H1 (cell line): ENCODE results near the gene PPP3R2. TPM values are rescaled to one million over a fixed set of nuclear protein-coding genes. Genes with fewer than 3 reads are reported as not detected.

Source experiments
- CREB1 ChIP-seq: IDR thresholded peaks from 2 replicates; pipeline ENCODE4 v1.6.1; 2012; ENCODE audit warnings: inconsistent platforms
- HDAC2 ChIP-seq, 2 experiments: fragments of 300-600 bp in 1 of 2; sonication (generic) in 1 of 2; IDR thresholded peaks; 2 replicates each; pipeline ENCODE4 v1.6.1; 2011 to 2012; ENCODE audit warnings: low read depth in 2 of 2, low read length in 2 of 2, mild to moderate bottlenecking in 2 of 2, moderate library complexity in 2 of 2, borderline replicate concordance in 1 of 2, inconsistent platforms in 1 of 2
- POLR2AphosphoS5 ChIP-seq: IDR thresholded peaks from 2 replicates; pipeline ENCODE4 v1.6.1; 2011; ENCODE audit warnings: low read depth, low read length
- POU5F1 ChIP-seq: IDR thresholded peaks from 2 replicates; pipeline ENCODE4 v1.6.1; 2011; ENCODE audit warnings: low read depth, mild to moderate bottlenecking, low read length, moderate library complexity
- SAP30 ChIP-seq: fragments of 300-600 bp; sonication (generic); IDR thresholded peaks from 2 replicates; pipeline ENCODE4 v1.7.1; 2012; ENCODE audit warnings: low read length, moderate library complexity, mild to moderate bottlenecking, inconsistent platforms; ENCODE audit not compliant: insufficient read depth, insufficient replicate concordance
- polyA plus RNA-seq, 7 experiments: library from polyadenylated mRNA; depleted of rRNA in 3 of 7; stranded (reverse) in 5 of 7; unstranded in 2 of 7; fragments of >200 nt in 5 of 7; fragments of 200-250 nt in 2 of 7; gene quantifications; 1 replicate in 5 of 7; 2 replicates in 1 of 7; 4 replicates in 1 of 7; pipeline versions ENCODE4 v1.2.1 to v1.2.3, GENCODE V29; 2011 to 2013; ENCODE audit warnings: missing spikeins in 2 of 7, mixed read lengths in 2 of 7
- total RNA-seq: library from RNA; stranded (reverse); fragmentation: NEBNext Ultra II Directional; extraction: Animal tissue kit (Norgen Biotek cat#: 25700); gene quantifications from 2 replicates; pipeline ENCODE4 v1.2.1, GENCODE V29; 2021
- TF ChIP-seq, protein P1 (sequence below): fragments of 300-600 bp; sonication (generic); IDR thresholded peaks from 2 replicates; pipeline ENCODE4 v1.7.1; 2012; ENCODE audit warnings: low read length, moderate library complexity, mild to moderate bottlenecking, inconsistent platforms; ENCODE audit not compliant: insufficient replicate concordance
- TF ChIP-seq, protein P2 (sequence below): IDR thresholded peaks from 2 replicates; pipeline ENCODE4 v1.6.1; 2011; ENCODE audit warnings: low read length, improper control_type of control experiment
- TF ChIP-seq, protein P3 (sequence below), 3 experiments: IDR thresholded peaks; 1 replicate in 2 of 3; 2 replicates in 1 of 3; pipeline versions ENCODE4 v1.5.1 to v1.6.1; 2011; ENCODE audit warnings: low read length in 3 of 3, mild to moderate bottlenecking in 3 of 3, inconsistent platforms in 2 of 3, low read depth in 1 of 3, moderate library complexity in 1 of 3; ENCODE audit not compliant: insufficient read depth in 1 of 3; ENCODE audit errors: control extremely low read depth in 1 of 3

The PPP3R2 gene
- total and polyA plus RNA-seq, 2 of the 8 experiments (the other 6 are each of a cell fraction or from before 2014, with no cell fraction given): not detected

DNA sequence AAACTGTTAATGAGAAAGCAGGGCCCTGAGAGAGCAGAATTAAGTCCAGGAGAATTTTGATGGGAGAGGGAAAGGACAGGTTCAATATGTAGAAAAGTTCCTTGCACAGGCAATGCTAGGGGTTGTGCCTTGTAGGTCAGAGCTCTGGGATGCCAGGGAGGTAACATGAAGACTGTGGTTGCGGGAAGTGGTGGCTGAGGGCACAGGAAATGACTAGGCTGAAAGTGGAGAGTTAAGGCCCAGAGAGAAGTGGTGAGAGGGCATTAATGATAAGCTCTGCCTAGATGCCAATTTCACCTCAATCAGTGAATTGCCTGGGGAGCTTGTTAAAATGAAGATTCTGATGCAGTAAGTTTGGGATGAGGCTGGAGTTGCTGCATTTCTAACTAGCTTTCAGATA lies 31.5 kb upstream of the PPP3R2 start (continued):
- TF ChIP-seq, protein P1, sequence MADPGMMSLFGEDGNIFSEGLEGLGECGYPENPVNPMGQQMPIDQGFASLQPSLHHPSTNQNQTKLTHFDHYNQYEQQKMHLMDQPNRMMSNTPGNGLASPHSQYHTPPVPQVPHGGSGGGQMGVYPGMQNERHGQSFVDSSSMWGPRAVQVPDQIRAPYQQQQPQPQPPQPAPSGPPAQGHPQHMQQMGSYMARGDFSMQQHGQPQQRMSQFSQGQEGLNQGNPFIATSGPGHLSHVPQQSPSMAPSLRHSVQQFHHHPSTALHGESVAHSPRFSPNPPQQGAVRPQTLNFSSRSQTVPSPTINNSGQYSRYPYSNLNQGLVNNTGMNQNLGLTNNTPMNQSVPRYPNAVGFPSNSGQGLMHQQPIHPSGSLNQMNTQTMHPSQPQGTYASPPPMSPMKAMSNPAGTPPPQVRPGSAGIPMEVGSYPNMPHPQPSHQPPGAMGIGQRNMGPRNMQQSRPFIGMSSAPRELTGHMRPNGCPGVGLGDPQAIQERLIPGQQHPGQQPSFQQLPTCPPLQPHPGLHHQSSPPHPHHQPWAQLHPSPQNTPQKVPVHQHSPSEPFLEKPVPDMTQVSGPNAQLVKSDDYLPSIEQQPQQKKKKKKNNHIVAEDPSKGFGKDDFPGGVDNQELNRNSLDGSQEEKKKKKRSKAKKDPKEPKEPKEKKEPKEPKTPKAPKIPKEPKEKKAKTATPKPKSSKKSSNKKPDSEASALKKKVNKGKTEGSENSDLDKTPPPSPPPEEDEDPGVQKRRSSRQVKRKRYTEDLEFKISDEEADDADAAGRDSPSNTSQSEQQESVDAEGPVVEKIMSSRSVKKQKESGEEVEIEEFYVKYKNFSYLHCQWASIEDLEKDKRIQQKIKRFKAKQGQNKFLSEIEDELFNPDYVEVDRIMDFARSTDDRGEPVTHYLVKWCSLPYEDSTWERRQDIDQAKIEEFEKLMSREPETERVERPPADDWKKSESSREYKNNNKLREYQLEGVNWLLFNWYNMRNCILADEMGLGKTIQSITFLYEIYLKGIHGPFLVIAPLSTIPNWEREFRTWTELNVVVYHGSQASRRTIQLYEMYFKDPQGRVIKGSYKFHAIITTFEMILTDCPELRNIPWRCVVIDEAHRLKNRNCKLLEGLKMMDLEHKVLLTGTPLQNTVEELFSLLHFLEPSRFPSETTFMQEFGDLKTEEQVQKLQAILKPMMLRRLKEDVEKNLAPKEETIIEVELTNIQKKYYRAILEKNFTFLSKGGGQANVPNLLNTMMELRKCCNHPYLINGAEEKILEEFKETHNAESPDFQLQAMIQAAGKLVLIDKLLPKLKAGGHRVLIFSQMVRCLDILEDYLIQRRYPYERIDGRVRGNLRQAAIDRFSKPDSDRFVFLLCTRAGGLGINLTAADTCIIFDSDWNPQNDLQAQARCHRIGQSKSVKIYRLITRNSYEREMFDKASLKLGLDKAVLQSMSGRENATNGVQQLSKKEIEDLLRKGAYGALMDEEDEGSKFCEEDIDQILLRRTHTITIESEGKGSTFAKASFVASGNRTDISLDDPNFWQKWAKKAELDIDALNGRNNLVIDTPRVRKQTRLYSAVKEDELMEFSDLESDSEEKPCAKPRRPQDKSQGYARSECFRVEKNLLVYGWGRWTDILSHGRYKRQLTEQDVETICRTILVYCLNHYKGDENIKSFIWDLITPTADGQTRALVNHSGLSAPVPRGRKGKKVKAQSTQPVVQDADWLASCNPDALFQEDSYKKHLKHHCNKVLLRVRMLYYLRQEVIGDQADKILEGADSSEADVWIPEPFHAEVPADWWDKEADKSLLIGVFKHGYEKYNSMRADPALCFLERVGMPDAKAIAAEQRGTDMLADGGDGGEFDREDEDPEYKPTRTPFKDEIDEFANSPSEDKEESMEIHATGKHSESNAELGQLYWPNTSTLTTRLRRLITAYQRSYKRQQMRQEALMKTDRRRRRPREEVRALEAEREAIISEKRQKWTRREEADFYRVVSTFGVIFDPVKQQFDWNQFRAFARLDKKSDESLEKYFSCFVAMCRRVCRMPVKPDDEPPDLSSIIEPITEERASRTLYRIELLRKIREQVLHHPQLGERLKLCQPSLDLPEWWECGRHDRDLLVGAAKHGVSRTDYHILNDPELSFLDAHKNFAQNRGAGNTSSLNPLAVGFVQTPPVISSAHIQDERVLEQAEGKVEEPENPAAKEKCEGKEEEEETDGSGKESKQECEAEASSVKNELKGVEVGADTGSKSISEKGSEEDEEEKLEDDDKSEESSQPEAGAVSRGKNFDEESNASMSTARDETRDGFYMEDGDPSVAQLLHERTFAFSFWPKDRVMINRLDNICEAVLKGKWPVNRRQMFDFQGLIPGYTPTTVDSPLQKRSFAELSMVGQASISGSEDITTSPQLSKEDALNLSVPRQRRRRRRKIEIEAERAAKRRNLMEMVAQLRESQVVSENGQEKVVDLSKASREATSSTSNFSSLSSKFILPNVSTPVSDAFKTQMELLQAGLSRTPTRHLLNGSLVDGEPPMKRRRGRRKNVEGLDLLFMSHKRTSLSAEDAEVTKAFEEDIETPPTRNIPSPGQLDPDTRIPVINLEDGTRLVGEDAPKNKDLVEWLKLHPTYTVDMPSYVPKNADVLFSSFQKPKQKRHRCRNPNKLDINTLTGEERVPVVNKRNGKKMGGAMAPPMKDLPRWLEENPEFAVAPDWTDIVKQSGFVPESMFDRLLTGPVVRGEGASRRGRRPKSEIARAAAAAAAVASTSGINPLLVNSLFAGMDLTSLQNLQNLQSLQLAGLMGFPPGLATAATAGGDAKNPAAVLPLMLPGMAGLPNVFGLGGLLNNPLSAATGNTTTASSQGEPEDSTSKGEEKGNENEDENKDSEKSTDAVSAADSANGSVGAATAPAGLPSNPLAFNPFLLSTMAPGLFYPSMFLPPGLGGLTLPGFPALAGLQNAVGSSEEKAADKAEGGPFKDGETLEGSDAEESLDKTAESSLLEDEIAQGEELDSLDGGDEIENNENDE: no peak
- TF ChIP-seq SAP30 (no peak), CREB1 (no peak), POU5F1 (no peak), HDAC2 (IDR thresholded peaks at IDR 0.05; ENCODE audit: borderline replicate concordance in 1 of 2, low read depth in 2 of 2, low read length in 2 of 2) (no peak), POLR2AphosphoS5 (no peak)
- TF ChIP-seq, protein P2, sequence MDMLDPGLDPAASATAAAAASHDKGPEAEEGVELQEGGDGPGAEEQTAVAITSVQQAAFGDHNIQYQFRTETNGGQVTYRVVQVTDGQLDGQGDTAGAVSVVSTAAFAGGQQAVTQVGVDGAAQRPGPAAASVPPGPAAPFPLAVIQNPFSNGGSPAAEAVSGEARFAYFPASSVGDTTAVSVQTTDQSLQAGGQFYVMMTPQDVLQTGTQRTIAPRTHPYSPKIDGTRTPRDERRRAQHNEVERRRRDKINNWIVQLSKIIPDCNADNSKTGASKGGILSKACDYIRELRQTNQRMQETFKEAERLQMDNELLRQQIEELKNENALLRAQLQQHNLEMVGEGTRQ: no peak
- TF ChIP-seq, protein P3, sequence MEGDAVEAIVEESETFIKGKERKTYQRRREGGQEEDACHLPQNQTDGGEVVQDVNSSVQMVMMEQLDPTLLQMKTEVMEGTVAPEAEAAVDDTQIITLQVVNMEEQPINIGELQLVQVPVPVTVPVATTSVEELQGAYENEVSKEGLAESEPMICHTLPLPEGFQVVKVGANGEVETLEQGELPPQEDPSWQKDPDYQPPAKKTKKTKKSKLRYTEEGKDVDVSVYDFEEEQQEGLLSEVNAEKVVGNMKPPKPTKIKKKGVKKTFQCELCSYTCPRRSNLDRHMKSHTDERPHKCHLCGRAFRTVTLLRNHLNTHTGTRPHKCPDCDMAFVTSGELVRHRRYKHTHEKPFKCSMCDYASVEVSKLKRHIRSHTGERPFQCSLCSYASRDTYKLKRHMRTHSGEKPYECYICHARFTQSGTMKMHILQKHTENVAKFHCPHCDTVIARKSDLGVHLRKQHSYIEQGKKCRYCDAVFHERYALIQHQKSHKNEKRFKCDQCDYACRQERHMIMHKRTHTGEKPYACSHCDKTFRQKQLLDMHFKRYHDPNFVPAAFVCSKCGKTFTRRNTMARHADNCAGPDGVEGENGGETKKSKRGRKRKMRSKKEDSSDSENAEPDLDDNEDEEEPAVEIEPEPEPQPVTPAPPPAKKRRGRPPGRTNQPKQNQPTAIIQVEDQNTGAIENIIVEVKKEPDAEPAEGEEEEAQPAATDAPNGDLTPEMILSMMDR (IDR thresholded peaks at IDR 0.05; ENCODE audit: control extremely low read depth in 1 of 3, insufficient read depth in 1 of 3, low read depth in 1 of 3, low read length in 3 of 3): no peak
